ENCODE data around the gene CSPG5. TPM values are rescaled to one million over a fixed set of nuclear protein-coding genes. Genes with fewer than 3 reads are reported as not detected.

Gene CSPG5
- total and polyA plus RNA-seq, 2 donors (not counting 1 experiment from before 2014, with no cell fraction given), result 0.04 to 0.99 TPM

DNA sequence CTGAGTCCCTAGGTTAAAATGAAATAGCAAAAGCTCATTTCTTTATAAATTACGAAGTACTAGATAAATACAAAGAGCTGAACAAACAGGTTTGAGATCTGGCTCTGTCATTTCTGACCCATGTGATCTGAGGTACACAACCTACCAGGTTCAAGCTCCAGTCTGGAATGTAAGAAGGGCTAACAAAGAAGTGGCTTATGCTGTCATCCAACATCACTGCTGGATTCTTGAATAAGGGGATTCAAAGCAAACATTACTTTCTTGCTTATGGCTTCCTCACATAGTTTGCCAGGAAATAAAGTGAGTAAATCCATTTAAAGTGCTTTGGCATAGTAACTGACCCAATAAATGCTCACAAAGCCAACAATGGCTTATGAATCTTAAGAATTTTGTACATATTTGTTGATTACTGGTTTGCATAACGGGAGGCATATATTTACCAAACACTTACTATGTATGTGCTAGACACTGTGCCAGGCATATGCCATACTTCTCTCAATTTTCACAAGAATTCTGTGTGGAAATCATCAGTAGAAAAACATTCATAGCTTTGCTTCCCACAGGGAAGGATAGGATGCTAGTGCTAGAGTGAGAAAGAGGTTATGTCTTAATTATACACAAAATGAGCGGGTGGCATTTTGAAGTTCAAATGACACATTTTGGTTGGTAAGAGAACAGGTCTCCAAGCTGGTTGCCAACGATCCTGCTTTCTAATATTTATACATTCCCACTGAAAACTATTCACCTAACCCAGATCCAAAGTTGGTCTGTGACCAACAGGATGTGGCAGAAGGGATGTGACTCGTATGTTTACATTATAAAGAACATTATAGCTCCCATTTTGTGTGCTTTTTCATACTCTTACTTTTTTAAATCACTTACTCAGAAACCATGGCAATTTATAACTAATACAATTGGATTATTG lies 38.7 kb upstream of the CSPG5 start:
- WGBS (ENCODE audit: insufficient coverage), result no CpG with 5 or more reads among the region's 5 CpGs
- Histone ChIP-seq H3K4me1 (ENCODE audit: control insufficient read depth in 2 of 2, insufficient read depth in 2 of 2, low read length in 2 of 2) (peaks cover 0 to 5% of the 10 kb centered on the region in 2 donors), H4K20me1 (ENCODE audit: control insufficient read depth, insufficient read depth, low read length, poor library complexity, severe bottlenecking) (peaks cover 1% of the 10 kb centered on the region), H3K36me3 (replicated peaks in 1 of 2; ENCODE audit: control extremely low read depth in 1 of 2, control insufficient read depth in 1 of 2, extremely low read depth in 1 of 2, insufficient read depth in 2 of 2, low read length in 1 of 2) (peaks cover 12 to 70% of the 10 kb centered on the region in 2 experiments), H3K79me2 (ENCODE audit: control insufficient read depth, insufficient read depth, low read length) (peaks cover 6% of the 10 kb centered on the region), H3K9ac (ENCODE audit: low read length) (no peak overlapping the region), H3K4me2 (replicated peaks; ENCODE audit: low read depth, low read length, poor library complexity, severe bottlenecking) (no peak overlapping the region), H3K27ac (ENCODE audit: low read length in 2 of 2) (no peak overlapping the region), H2AFZ (ENCODE audit: insufficient read depth, low read depth, low read length, poor library complexity, severe bottlenecking) (no peak overlapping the region), H3K9me3 (ENCODE audit: control extremely low read depth in 1 of 3, control insufficient read depth in 2 of 3, insufficient read depth in 1 of 3, low read length in 2 of 3) (peaks cover 0 to 2% (median 0%) of the 10 kb centered on the region in 3 donors), H3K27me3 (replicated peaks in 1 of 4; ENCODE audit: control extremely low read depth in 1 of 4, control insufficient read depth in 3 of 4, insufficient read depth in 4 of 4, low read length in 3 of 4) (no peaks in the 10 kb centered on the region), H3K4me3 (ENCODE audit: control extremely low read depth in 1 of 5, extremely low read depth in 1 of 5, insufficient read depth in 1 of 5, low read depth in 2 of 5, low read length in 4 of 5) (no peak overlapping the region)
- ChIA-PET POLR2A (no interaction called here), CTCF (interaction anchor here (0.6 to 3.0 kb wide), 4 partner anchors 10 to 182 kb away, joined by 3 to 8 read pairs (median 4); no protein-coding TSS in a partner anchor)
- Mint-ChIP-seq H3K9me3 (ENCODE audit: insufficient read depth) (no peaks in the 10 kb centered on the region), H3K4me1 (no peaks in the 10 kb centered on the region), H3K27ac (no peak overlapping the region), H3K27me3 (no peaks in the 10 kb centered on the region), H3K4me3 (no peak overlapping the region)
- no peak for TF ChIP-seq EZH2 (IDR thresholded peaks at IDR 0.05; ENCODE audit: borderline replicate concordance, insufficient read depth, low read depth, low read length, poor library complexity, severe bottlenecking)
- TF ChIP-seq, protein P1, sequence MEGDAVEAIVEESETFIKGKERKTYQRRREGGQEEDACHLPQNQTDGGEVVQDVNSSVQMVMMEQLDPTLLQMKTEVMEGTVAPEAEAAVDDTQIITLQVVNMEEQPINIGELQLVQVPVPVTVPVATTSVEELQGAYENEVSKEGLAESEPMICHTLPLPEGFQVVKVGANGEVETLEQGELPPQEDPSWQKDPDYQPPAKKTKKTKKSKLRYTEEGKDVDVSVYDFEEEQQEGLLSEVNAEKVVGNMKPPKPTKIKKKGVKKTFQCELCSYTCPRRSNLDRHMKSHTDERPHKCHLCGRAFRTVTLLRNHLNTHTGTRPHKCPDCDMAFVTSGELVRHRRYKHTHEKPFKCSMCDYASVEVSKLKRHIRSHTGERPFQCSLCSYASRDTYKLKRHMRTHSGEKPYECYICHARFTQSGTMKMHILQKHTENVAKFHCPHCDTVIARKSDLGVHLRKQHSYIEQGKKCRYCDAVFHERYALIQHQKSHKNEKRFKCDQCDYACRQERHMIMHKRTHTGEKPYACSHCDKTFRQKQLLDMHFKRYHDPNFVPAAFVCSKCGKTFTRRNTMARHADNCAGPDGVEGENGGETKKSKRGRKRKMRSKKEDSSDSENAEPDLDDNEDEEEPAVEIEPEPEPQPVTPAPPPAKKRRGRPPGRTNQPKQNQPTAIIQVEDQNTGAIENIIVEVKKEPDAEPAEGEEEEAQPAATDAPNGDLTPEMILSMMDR (IDR thresholded peaks at IDR 0.05), result no peak
- DNase-seq, result no peak
- no peak for ATAC-seq (ENCODE audit: low read depth)
- intact Hi-C loops (cut with micrococcal nuclease), result no loop called here

DNA sequence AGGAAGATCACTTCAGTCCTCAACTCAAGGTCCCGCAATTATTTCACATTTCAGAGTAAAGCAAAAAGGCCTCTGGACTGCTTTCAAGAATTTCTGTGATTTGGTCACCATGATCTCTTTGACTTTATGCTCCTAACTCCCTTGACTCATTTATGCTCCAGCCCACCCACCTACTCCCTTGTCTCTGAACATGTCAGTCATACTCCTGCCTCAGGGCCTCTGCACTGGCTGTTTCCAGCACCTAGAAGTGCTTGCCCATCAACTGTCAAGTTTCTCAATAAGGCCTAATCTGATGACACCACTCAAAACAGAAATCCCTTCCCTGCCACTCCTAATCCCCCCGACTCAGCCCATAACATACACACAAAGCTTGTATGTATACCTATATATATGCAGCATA lies 36.1 kb upstream of the CSPG5 start:
- Mint-ChIP-seq H3K4me3 (no peak overlapping the region), H3K27me3 (no peaks in the 10 kb centered on the region), H3K27ac (no peak overlapping the region), H3K9me3 (ENCODE audit: insufficient read depth) (no peaks in the 10 kb centered on the region), H3K4me1 (peaks cover 1% of the 10 kb centered on the region)
- peaks cover 3% of the 10 kb centered on the region for H3K79me2 ChIP-seq (ENCODE audit: control insufficient read depth, insufficient read depth, low read length)
- H3K27me3 ChIP-seq (replicated peaks in 1 of 4; ENCODE audit: control extremely low read depth in 1 of 4, control insufficient read depth in 3 of 4, insufficient read depth in 4 of 4, low read length in 3 of 4), result no peaks in the 10 kb centered on the region
- H3K4me3 ChIP-seq (ENCODE audit: control extremely low read depth in 1 of 5, extremely low read depth in 1 of 5, insufficient read depth in 1 of 5, low read depth in 2 of 5, low read length in 4 of 5), result no peak overlapping the region
- H3K9me3 ChIP-seq (ENCODE audit: control extremely low read depth in 1 of 3, control insufficient read depth in 2 of 3, insufficient read depth in 1 of 3, low read length in 2 of 3), result peaks cover 0 to 2% (median 0%) of the 10 kb centered on the region in 3 donors
- no peak overlapping the region for H3K9ac ChIP-seq (ENCODE audit: low read length)
- H3K4me1 ChIP-seq (ENCODE audit: control insufficient read depth in 2 of 2, insufficient read depth in 2 of 2, low read length in 2 of 2), result peaks cover 0 to 5% of the 10 kb centered on the region in 2 donors
- H3K27ac ChIP-seq (ENCODE audit: low read length in 2 of 2), result no peak overlapping the region
- intact Hi-C loops (cut with micrococcal nuclease), result no loop called here
- ChIA-PET CTCF (no interaction called here), POLR2A (interaction anchor here (0.6 kb wide), 1 partner anchor 69 kb away, joined by 6 read pairs; no protein-coding TSS in a partner anchor)
- no peak for TF ChIP-seq EZH2 (IDR thresholded peaks at IDR 0.05; ENCODE audit: borderline replicate concordance, insufficient read depth, low read depth, low read length, poor library complexity, severe bottlenecking)
- TF ChIP-seq, protein P1 (IDR thresholded peaks at IDR 0.05), result no peak
- DNase-seq (no peak), ATAC-seq (ENCODE audit: low read depth) (no peak)
- H2AFZ ChIP-seq (ENCODE audit: insufficient read depth, low read depth, low read length, poor library complexity, severe bottlenecking), result no peak overlapping the region
- no peak overlapping the region for H3K4me2 ChIP-seq (replicated peaks; ENCODE audit: low read depth, low read length, poor library complexity, severe bottlenecking)
- H4K20me1 ChIP-seq (ENCODE audit: control insufficient read depth, insufficient read depth, low read length, poor library complexity, severe bottlenecking), result no peaks in the 10 kb centered on the region
- WGBS (ENCODE audit: insufficient coverage), result 100% methylated on average over 1 of the region's 2 CpGs
- peaks cover 18 to 71% of the 10 kb centered on the region in 2 experiments for H3K36me3 ChIP-seq (replicated peaks in 1 of 2; ENCODE audit: control extremely low read depth in 1 of 2, control insufficient read depth in 1 of 2, extremely low read depth in 1 of 2, insufficient read depth in 2 of 2, low read length in 1 of 2)
